Measurements from ENCODE around the gene UNC45A.
"Not testable (repeated sequence)": the region's sequence is repeated elsewhere in the genome, so short reads cannot be mapped to it uniquely, and the experiment has no call there.

UNC45A gene

GRCh38 chr15:90934949-90935751, at the start of gene UNC45A:
TSS of gene UNC45A (plus strand) at chr15:90935285. CDS start at chr15:90935325, 40 bp downstream.
- DNase-seq (ENCODE audit: low read depth): peak; percentile 92

GRCh38 chr15:90885432-90886290, 49.4 kb upstream of the UNC45A start:
- peak; percentile 69 for DNase-seq (ENCODE audit: low read depth)

- DNase-seq (ENCODE audit: low read depth): no peak
These were observed 48.8 kb upstream of the UNC45A start for GRCh38 chr15:90886291-90886614.

GRCh38 chr15:90887037-90887481, 48.0 kb upstream of the UNC45A start:
- DNase-seq (ENCODE audit: low read depth): no peak

GRCh38 chr15:90889313-90889730, 45.8 kb upstream of the UNC45A start:
- no peak for DNase-seq (ENCODE audit: low read depth)

- no peak for DNase-seq (ENCODE audit: low read depth)
These were observed 45.2 kb upstream of the UNC45A start for GRCh38 chr15:90889736-90890456.

- no peak for DNase-seq (ENCODE audit: low read depth)
These were observed 44.2 kb upstream of the UNC45A start for GRCh38 chr15:90890839-90891238.

- DNase-seq (ENCODE audit: low read depth): no peak
These were observed 43.6 kb upstream of the UNC45A start for GRCh38 chr15:90891346-90891949.

GRCh38 chr15:90892023-90892422, 43.1 kb upstream of the UNC45A start:
- no peak for DNase-seq (ENCODE audit: low read depth)

- DNase-seq (ENCODE audit: low read depth): no peak
These were observed 42.4 kb upstream of the UNC45A start for GRCh38 chr15:90892498-90893174.

- DNase-seq (ENCODE audit: low read depth): no peak
These were observed 41.7 kb upstream of the UNC45A start for GRCh38 chr15:90893175-90894090.

GRCh38 chr15:90895571-90896117, 39.4 kb upstream of the UNC45A start:
- DNase-seq (ENCODE audit: low read depth): no peak

GRCh38 chr15:90897131-90897655, 37.9 kb upstream of the UNC45A start:
- DNase-seq (ENCODE audit: low read depth): not testable (repeated sequence)

- DNase-seq (ENCODE audit: low read depth): no peak
These were observed 33.7 kb upstream of the UNC45A start for GRCh38 chr15:90901175-90902039.

GRCh38 chr15:90902040-90902839, 32.8 kb upstream of the UNC45A start:
- peak; percentile 52 for DNase-seq (ENCODE audit: low read depth)

GRCh38 chr15:90902840-90903732, 32.0 kb upstream of the UNC45A start, which contains the start of gene MAN2A2:
TSS of gene MAN2A2 (plus strand) at chr15:90903302. CDS start at chr15:90904208, 906 bp downstream.
- peak; percentile 52 for DNase-seq (ENCODE audit: low read depth)
